Neutrophil (primary cell): Measurements from ENCODE around the gene CACNA1A.

Source experiments
- H3K27ac ChIP-seq: fragments of 200-600 bp; sonication (generic); 2 replicates; pipeline ENCODE4 v1.5.1; 2016; ENCODE audit warnings: mild to moderate bottlenecking, moderate library complexity
- H3K27me3 ChIP-seq: fragments of 200-600 bp; sonication (generic); 2 replicates; pipeline ENCODE4 v1.6.0; 2016; ENCODE audit warnings: mild to moderate bottlenecking
- H3K36me3 ChIP-seq: fragments of 200-600 bp; sonication (generic); 2 replicates; pipeline ENCODE4 v1.5.1; 2017
- H3K4me1 ChIP-seq, 2 experiments: fragments of 200-600 bp in 1 of 2; sonication (generic) in 1 of 2; 1 replicate in 1 of 2; 2 replicates in 1 of 2; pipeline versions ENCODE4 v1.5.1 to v1.6.1; 2013 to 2016; ENCODE audit warnings: low read depth in 1 of 2, low read length in 1 of 2, mild to moderate bottlenecking in 1 of 2, moderate library complexity in 1 of 2; ENCODE audit not compliant: control insufficient read depth in 1 of 2, insufficient read depth in 1 of 2
- H3K4me3 ChIP-seq, 2 experiments: fragments of 200-600 bp in 1 of 2; sonication (generic) in 1 of 2; 1 replicate in 1 of 2; 2 replicates in 1 of 2; pipeline ENCODE4 v1.5.1; 2013 to 2016; ENCODE audit warnings: low read depth in 1 of 2, low read length in 1 of 2, mild to moderate bottlenecking in 1 of 2, moderate library complexity in 1 of 2
- H3K9me3 ChIP-seq: fragments of 200-600 bp; sonication (generic); 2 replicates; pipeline ENCODE4 v1.5.1; 2016
- CTCF ChIP-seq: fragments of 200-600 bp; sonication (generic); IDR thresholded peaks from 2 replicates; pipeline ENCODE4 v1.5.1; 2016; ENCODE audit warnings: antibody characterized with exemption

Gene CACNA1A

DNA sequence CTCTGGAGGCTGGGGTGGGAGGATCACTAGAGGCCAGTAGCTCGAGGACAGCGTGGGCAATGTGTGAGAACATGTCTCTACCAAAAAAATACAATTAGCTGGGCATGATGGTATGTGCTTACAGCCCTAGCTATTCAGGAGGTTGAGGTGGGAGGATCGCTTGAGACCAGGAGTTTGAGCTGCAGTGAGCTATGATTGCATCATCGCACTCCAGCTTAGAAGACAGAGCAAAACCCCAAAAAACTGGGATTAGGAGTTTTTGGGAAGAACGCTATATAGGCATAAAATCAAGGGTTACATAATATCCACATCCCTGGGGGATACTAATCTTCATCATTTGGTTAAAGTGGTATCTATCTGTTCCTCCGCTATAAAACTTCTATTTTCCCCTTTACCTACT lies 155.5 kb downstream of the CACNA1A start:
- Histone ChIP-seq H3K36me3 (no peaks in the 10 kb centered on the region), H3K4me1 (no peaks in the 10 kb centered on the region), H3K9me3 (no peaks in the 10 kb centered on the region), H3K27ac (no peak overlapping the region), H3K27me3 (no peaks in the 10 kb centered on the region), H3K4me3 (no peak overlapping the region)
- no peak for TF ChIP-seq CTCF

GRCh38 chr19:13350072-13350471 lies 156.2 kb downstream of the CACNA1A start:
- H3K4me1 ChIP-seq: no peaks in the 10 kb centered on the region
- no peaks in the 10 kb centered on the region for H3K36me3 ChIP-seq
- no peak overlapping the region for H3K27ac ChIP-seq
- no peaks in the 10 kb centered on the region for H3K27me3 ChIP-seq
- no peak overlapping the region for H3K4me3 ChIP-seq
- no peak for TF ChIP-seq CTCF
- no peaks in the 10 kb centered on the region for H3K9me3 ChIP-seq

DNA sequence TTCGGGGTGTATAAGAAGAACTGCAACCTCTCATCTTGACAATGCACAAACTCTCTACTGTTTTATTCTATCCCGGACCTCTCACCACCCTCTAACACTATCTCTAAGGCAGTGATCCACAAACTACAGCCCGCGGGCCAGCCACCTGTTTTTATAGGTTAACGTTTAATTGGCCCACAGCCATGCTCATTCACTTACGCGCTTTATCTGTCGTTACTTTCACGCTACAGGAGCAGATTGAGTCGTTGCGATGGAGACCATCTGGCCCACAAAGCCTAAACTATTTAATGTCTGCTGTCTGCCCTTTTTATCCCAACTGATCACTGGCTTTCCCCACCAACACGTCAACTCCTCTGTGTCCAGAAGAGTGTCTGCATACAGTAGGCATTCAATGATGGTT lies 158.9 kb downstream of the CACNA1A start:
- Histone ChIP-seq H3K4me3 (no peak overlapping the region), H3K27me3 (no peaks in the 10 kb centered on the region), H3K4me1 (no peaks in the 10 kb centered on the region), H3K27ac (no peak overlapping the region), H3K36me3 (no peaks in the 10 kb centered on the region), H3K9me3 (no peaks in the 10 kb centered on the region)
- TF ChIP-seq CTCF: no peak

- Histone ChIP-seq H3K4me1 (no peaks in the 10 kb centered on the region), H3K36me3 (no peaks in the 10 kb centered on the region), H3K4me3 (no peak overlapping the region), H3K27me3 (no peaks in the 10 kb centered on the region), H3K9me3 (no peaks in the 10 kb centered on the region), H3K27ac (no peak overlapping the region)
- no peak for TF ChIP-seq CTCF
These were observed 162.8 kb downstream of the CACNA1A start for GRCh38 chr19:13343514-13343913.

DNA sequence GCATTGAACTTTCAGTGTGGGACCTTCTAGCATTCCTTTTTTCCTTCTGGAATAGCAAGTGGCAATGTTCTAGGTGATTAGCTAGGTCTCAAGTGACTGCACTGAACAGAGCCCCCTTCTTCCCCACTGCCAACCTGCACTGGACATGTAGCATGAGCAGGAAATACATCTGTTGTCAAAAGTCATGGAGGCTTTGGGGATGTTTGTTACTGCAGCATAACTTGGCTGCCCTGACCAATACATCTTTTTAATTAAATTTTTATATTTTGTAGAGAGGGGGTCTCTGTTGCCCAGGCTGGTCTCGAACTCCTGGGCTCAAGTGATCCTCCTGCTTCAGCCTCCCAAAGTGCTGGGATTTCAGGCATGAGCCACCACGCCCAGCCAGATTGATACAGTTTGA lies 163.6 kb downstream of the CACNA1A start:
- TF ChIP-seq CTCF: no peak
- H3K9me3 ChIP-seq: no peaks in the 10 kb centered on the region

DNA sequence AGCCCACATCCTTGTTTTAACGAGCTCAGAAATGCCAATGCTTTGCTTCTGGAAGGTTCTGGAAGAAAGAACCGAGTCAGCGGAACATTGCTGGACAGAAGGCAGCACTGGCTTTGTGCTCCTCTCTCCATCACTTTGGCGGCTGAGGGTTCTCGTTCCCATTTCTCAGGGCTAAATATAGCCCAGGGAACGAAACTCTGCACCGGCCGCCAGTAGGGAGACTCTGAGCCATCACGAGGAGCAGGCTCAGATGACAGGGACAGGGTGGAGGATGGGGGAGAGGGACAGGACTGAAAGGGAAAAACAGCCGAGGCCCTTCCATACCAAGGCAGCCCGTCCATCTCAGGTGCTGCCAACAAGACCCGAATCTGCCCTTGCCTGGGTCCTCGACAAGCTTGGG lies 166.4 kb downstream of the CACNA1A start:
- TF ChIP-seq CTCF: no peak
- Histone ChIP-seq H3K27ac (no peak overlapping the region), H3K4me3 (no peak overlapping the region), H3K9me3 (no peaks in the 10 kb centered on the region), H3K27me3 (no peaks in the 10 kb centered on the region), H3K36me3 (no peaks in the 10 kb centered on the region), H3K4me1 (no peaks in the 10 kb centered on the region)

More for the DNA sequence above, 163.6 kb downstream of the CACNA1A start:
- no peaks in the 10 kb centered on the region for H3K27me3 ChIP-seq
- H3K4me1 ChIP-seq: no peaks in the 10 kb centered on the region
- H3K36me3 ChIP-seq: no peaks in the 10 kb centered on the region
- no peak overlapping the region for H3K4me3 ChIP-seq
- H3K27ac ChIP-seq: no peak overlapping the region
